HEK293 (cell line): ENCODE results near the gene CDK10.

Experiments used
- CTCF ChIA-PET: fragments of 350-600 bp; formaldehyde crosslinking; extraction: SDS; loops from one replicate; lab custom pipeline; 2021; ENCODE audit warnings: antibody characterized with exemption; lab: Yijun Ruan, JAX
- POLR2A ChIA-PET: fragments of 300-600 bp; formaldehyde crosslinking; extraction: SDS; loops from one replicate; lab custom pipeline; 2020; ENCODE audit warnings: antibody characterized with exemption, inconsistent platforms; lab: Yijun Ruan, JAX
- H3K27ac ChIP-seq: fragments of 200-500 bp; sonication (Bioruptor generic); 2 replicates; pipeline ENCODE4 v1.5.1; 2014; ENCODE audit warnings: low read depth, low read length, control low read depth, inconsistent platforms; ENCODE audit errors: extremely low read depth
- H3K36me3 ChIP-seq, 2 experiments: fragments of 200-500 bp in 1 of 2; sonication (Bioruptor generic) in 1 of 2; 1 replicate in 1 of 2; 2 replicates in 1 of 2; pipeline ENCODE4 v1.5.1; 2014 to 2017; ENCODE audit warnings: inconsistent platforms in 2 of 2, low read length in 2 of 2; ENCODE audit not compliant: control insufficient read depth in 2 of 2, insufficient read depth in 1 of 2
- H3K4me1 ChIP-seq: fragments of 200-500 bp; sonication (Bioruptor generic); 2 replicates; pipeline ENCODE4 v1.5.1; 2014; ENCODE audit warnings: mild to moderate bottlenecking, low read length, inconsistent platforms; ENCODE audit not compliant: control insufficient read depth, insufficient read depth
- H3K4me3 ChIP-seq: 2 replicates; pipeline ENCODE4 v1.5.1; 2011; ENCODE audit warnings: low read depth, mild to moderate bottlenecking, control low read depth, low read length, moderate library complexity
- H3K9me3 ChIP-seq: fragments of 200-500 bp; sonication (Bioruptor generic); 2 replicates; pipeline ENCODE4 v1.5.1; 2014; ENCODE audit warnings: low read depth, low read length, inconsistent platforms; ENCODE audit not compliant: control insufficient read depth, insufficient read depth
- EGR2 ChIP-seq: fragments of 450-650 bp; formaldehyde crosslinking; IDR thresholded peaks from 2 replicates; pipeline ENCODE4 v1.5.1; 2016; ENCODE audit warnings: low read depth, missing biosample characterization, missing genetic modification characterization
- GLI2 ChIP-seq: fragments of 450-650 bp; formaldehyde crosslinking; IDR thresholded peaks from 2 replicates; pipeline ENCODE4; 2017; ENCODE audit warnings: missing biosample characterization, missing genetic modification characterization, low read depth, borderline replicate concordance
- GLIS1 ChIP-seq: fragments of 450-650 bp; formaldehyde crosslinking; IDR thresholded peaks from 2 replicates; pipeline ENCODE4 v1.5.1; 2016; ENCODE audit warnings: missing biosample characterization, missing genetic modification characterization
- GLIS2 ChIP-seq: fragments of 450-650 bp; formaldehyde crosslinking; IDR thresholded peaks from 2 replicates; pipeline ENCODE4 v1.5.1; 2016; ENCODE audit warnings: missing biosample characterization, missing genetic modification characterization
- HOXC10 ChIP-seq: sonication (generic); formaldehyde crosslinking; IDR thresholded peaks from 2 replicates; pipeline ENCODE4 v1.8.1; 2023; ENCODE audit warnings: mild to moderate bottlenecking, missing genetic modification reagents
- IKZF3 ChIP-seq: fragments of 450-650 bp; IDR thresholded peaks from 2 replicates; pipeline ENCODE4 v1.5.0; 2018; ENCODE audit warnings: missing biosample characterization, mild to moderate bottlenecking, missing genetic modification characterization, moderate library complexity
- KLF16 ChIP-seq: fragments of 450-650 bp; formaldehyde crosslinking; IDR thresholded peaks from 2 replicates; pipeline ENCODE4 v1.5.1; 2017; ENCODE audit warnings: missing biosample characterization, missing genetic modification characterization
- SALL2 ChIP-seq: fragments of 450-650 bp; formaldehyde crosslinking; IDR thresholded peaks from 2 replicates; pipeline ENCODE4 v1.5.0; 2017; ENCODE audit warnings: missing biosample characterization, mild to moderate bottlenecking, missing genetic modification characterization, borderline replicate concordance
- SP2 ChIP-seq: fragments of 450-650 bp; formaldehyde crosslinking; IDR thresholded peaks from 2 replicates; pipeline ENCODE4 v1.5.1; 2016; ENCODE audit warnings: missing biosample characterization, missing genetic modification characterization
- TCF7L2 ChIP-seq: IDR thresholded peaks from 2 replicates; pipeline ENCODE4 v1.6.1; 2011; ENCODE audit warnings: low read depth, mild to moderate bottlenecking, inconsistent platforms, low read length, moderate library complexity, borderline replicate concordance
- ZBTB26 ChIP-seq: fragments of 450-650 bp; formaldehyde crosslinking; optimal IDR thresholded peaks from 2 replicates; pipeline ENCODE3; 2016; ENCODE audit warnings: missing biosample characterization, mild to moderate bottlenecking, missing genetic modification characterization
- ZFHX2 ChIP-seq: fragments of 450-650 bp; formaldehyde crosslinking; conservative IDR thresholded peaks from 2 replicates; pipeline ENCODE4 v1.5.1; 2016; ENCODE audit warnings: missing biosample characterization, missing genetic modification characterization
- ZNF121 ChIP-seq: fragments of 450-650 bp; formaldehyde crosslinking; IDR thresholded peaks from 2 replicates; pipeline ENCODE4 v1.5.1; 2016; ENCODE audit warnings: missing biosample characterization, missing genetic modification characterization
- ZNF157 ChIP-seq: fragments of 450-650 bp; formaldehyde crosslinking; IDR thresholded peaks from 2 replicates; pipeline ENCODE4 v1.5.1; 2016; ENCODE audit warnings: missing biosample characterization, missing genetic modification characterization
- ZNF2 ChIP-seq: fragments of 450-650 bp; formaldehyde crosslinking; IDR thresholded peaks from 2 replicates; pipeline ENCODE4 v1.5.1; 2016; ENCODE audit warnings: missing biosample characterization, missing genetic modification characterization
- ZNF335 ChIP-seq: fragments of 450-650 bp; formaldehyde crosslinking; conservative IDR thresholded peaks from 2 replicates; pipeline ENCODE4 v1.5.1; 2016; ENCODE audit warnings: missing biosample characterization, missing genetic modification characterization
- ZNF366 ChIP-seq: fragments of 450-650 bp; formaldehyde crosslinking; conservative IDR thresholded peaks from 2 replicates; pipeline ENCODE4 v1.5.1; 2016; ENCODE audit warnings: missing biosample characterization, missing genetic modification characterization
- ZNF473 ChIP-seq: fragments of 450-650 bp; formaldehyde crosslinking; IDR thresholded peaks from 2 replicates; pipeline ENCODE4 v1.5.1; 2017; ENCODE audit warnings: missing biosample characterization, missing genetic modification characterization
- ZNF555 ChIP-seq: fragments of 450-650 bp; formaldehyde crosslinking; conservative IDR thresholded peaks from 2 replicates; pipeline ENCODE4 v1.5.1; 2017; ENCODE audit warnings: missing biosample characterization, mild to moderate bottlenecking, missing genetic modification characterization, inconsistent platforms
- ZNF580 ChIP-seq: fragments of 450-650 bp; formaldehyde crosslinking; IDR thresholded peaks from 2 replicates; pipeline ENCODE4 v1.5.1; 2016; ENCODE audit warnings: missing biosample characterization, missing genetic modification characterization
- ZNF600 ChIP-seq: fragments of 450-650 bp; formaldehyde crosslinking; IDR thresholded peaks from 2 replicates; pipeline ENCODE4 v1.5.1; 2016; ENCODE audit warnings: missing biosample characterization, missing genetic modification characterization
- ZNF621 ChIP-seq: fragments of 450-650 bp; formaldehyde crosslinking; IDR thresholded peaks from 2 replicates; pipeline ENCODE4 v1.5.1; 2017; ENCODE audit warnings: missing biosample characterization, missing genetic modification characterization
- ZNF785 ChIP-seq: fragments of 450-650 bp; formaldehyde crosslinking; IDR thresholded peaks from 2 replicates; pipeline ENCODE4 v1.5.1; 2016; ENCODE audit warnings: missing biosample characterization, missing genetic modification characterization
- ZNF830 ChIP-seq: fragments of 450-650 bp; IDR thresholded peaks from 2 replicates; pipeline ENCODE4 v1.5.0; 2018; ENCODE audit warnings: missing biosample characterization, missing genetic modification characterization, low read depth, mild to moderate bottlenecking, moderate library complexity
- ZSCAN30 ChIP-seq: fragments of 450-650 bp; IDR thresholded peaks from 2 replicates; pipeline ENCODE4 v1.5.1; 2018; ENCODE audit warnings: missing biosample characterization, mild to moderate bottlenecking, missing genetic modification characterization, moderate library complexity

CDK10 gene

GRCh38 chr16:89739383-89739782, 52.9 kb downstream of the CDK10 start:
- Histone ChIP-seq H3K4me3 (no peak overlapping the region), H3K27ac (no peak overlapping the region), H3K9me3 (no peaks in the 10 kb centered on the region), H3K4me1 (no peaks in the 10 kb centered on the region), H3K36me3 (peaks cover 53 to 97% of the 10 kb centered on the region in 2 experiments; a peak in 2 of 3 replicates)
- TF ChIP-seq GLIS1 (tag by site-specific recombination) (peak; percentile 95), GLIS2 (tag by site-specific recombination) (peak; percentile 47; the same call in 1 of the 2 replicates), ZNF785 (tag by site-specific recombination) (no peak)
- POLR2A ChIA-PET: interaction anchor here (0.9 to 2.0 kb wide), 3 partner anchors 33 to 134 kb away, joined by 3 to 6 read pairs (median 4); partner anchors contain the start of genes FANCA and TCF25
- CTCF ChIA-PET: interaction anchor here (0.6 to 0.7 kb wide), 2 partner anchors 26 to 40 kb away, joined by 3 read pairs; no protein-coding TSS in a partner anchor

GRCh38 chr16:89741342-89742014, 55.0 kb downstream of the CDK10 start:
- peak; percentile 43 for TF ChIP-seq ZFHX2
- no peak for TF ChIP-seq GLIS1 (tag by site-specific recombination)
- no peak for TF ChIP-seq ZNF2 (tag by site-specific recombination)
- TF ChIP-seq ZNF121 (tag by site-specific recombination): peak; percentile 76; the same call in 1 of the 2 replicates
- TF ChIP-seq ZNF600 (tag by site-specific recombination): peak; percentile 83
- no peak for TF ChIP-seq ZNF335 (tag by site-specific recombination)
- TF ChIP-seq EGR2 (tag by site-specific recombination): peak; percentile 68; the same call in 1 of the 2 replicates
- Histone ChIP-seq H3K4me3 (no peak overlapping the region), H3K27ac (no peak overlapping the region), H3K4me1 (no peaks in the 10 kb centered on the region), H3K36me3 (peaks cover 40 to 97% of the 10 kb centered on the region in 2 experiments; a peak in 2 of 3 replicates), H3K9me3 (no peaks in the 10 kb centered on the region)
- ChIA-PET CTCF (interaction anchor here (0.6 to 1.4 kb wide), 4 partner anchors 16 to 170 kb away, joined by 3 to 5 read pairs (median 4); no protein-coding TSS in a partner anchor), POLR2A (interaction anchor here (0.7 to 3.1 kb wide), 2 partner anchors 13 to 36 kb away, joined by 3 to 10 read pairs; no protein-coding TSS in a partner anchor)

GRCh38 chr16:89742948-89743347, 56.5 kb downstream of the CDK10 start:
- peaks cover 38 to 96% of the 10 kb centered on the region in 2 experiments; a peak in 2 of 3 replicates for H3K36me3 ChIP-seq
- CTCF ChIA-PET: interaction anchor here (0.9 to 1.9 kb wide), 2 partner anchors 37 to 120 kb away, joined by 3 to 6 read pairs; no protein-coding TSS in a partner anchor

GRCh38 chr16:89744813-89745212, 58.3 kb downstream of the CDK10 start:
- no peak for TF ChIP-seq ZNF580 (tag by site-specific recombination)
- TF ChIP-seq TCF7L2: no peak
- no peak for TF ChIP-seq ZBTB26 (tag by site-specific recombination)
- no peak for TF ChIP-seq KLF16 (tag by site-specific recombination)
- TF ChIP-seq ZNF473: no peak
- TF ChIP-seq ZNF555 (tag by site-specific recombination): no peak
- no peak for TF ChIP-seq ZNF621 (tag by site-specific recombination)
- TF ChIP-seq GLIS1 (tag by site-specific recombination): no peak
- TF ChIP-seq ZNF830 (tag by site-specific recombination): no peak
- no peak for TF ChIP-seq HOXC10 (CRISPR knock-in tag)
- TF ChIP-seq GLI2 (tag by site-specific recombination): no peak
- Histone ChIP-seq H3K27ac (no peak overlapping the region), H3K4me1 (no peaks in the 10 kb centered on the region), H3K4me3 (no peak overlapping the region), H3K36me3 (peaks cover 45 to 96% of the 10 kb centered on the region in 2 experiments; a peak in 2 of 3 replicates), H3K9me3 (no peaks in the 10 kb centered on the region)
- POLR2A ChIA-PET: no interaction called here
- CTCF ChIA-PET: interaction anchor here (1.9 kb wide), 1 partner anchor 39 kb away, joined by 6 read pairs; no protein-coding TSS in a partner anchor

More at GRCh38 chr16:89742948-89743347, 56.5 kb downstream of the CDK10 start:
- H3K4me1 ChIP-seq: no peaks in the 10 kb centered on the region
- no peaks in the 10 kb centered on the region for H3K9me3 ChIP-seq
- no peak overlapping the region for H3K27ac ChIP-seq
- POLR2A ChIA-PET: interaction anchor here (0.5 to 3.1 kb wide), 3 partner anchors 37 to 179 kb away, joined by 5 to 10 read pairs (median 5); no protein-coding TSS in a partner anchor
- no peak for TF ChIP-seq IKZF3 (tag by site-specific recombination)
- no peak for TF ChIP-seq ZSCAN30 (tag by site-specific recombination)
- TF ChIP-seq SP2 (tag by site-specific recombination): no peak
- TF ChIP-seq ZNF366: no peak
- TF ChIP-seq SALL2 (tag by site-specific recombination): no peak
- TF ChIP-seq GLIS1 (tag by site-specific recombination): no peak
- TF ChIP-seq ZNF157 (tag by site-specific recombination): no peak
- no peak overlapping the region for H3K4me3 ChIP-seq
